HG03196 (cell line): Measurements from ENCODE around the gene KDM2B.

Experiments
- ATAC-seq: cut with Tn5 transposase; IDR thresholded peaks from one replicate; pipeline ENCODE4 v1.9.1; 2021; ENCODE audit not compliant: unreplicated experiment

KDM2B gene

GRCh38 chr12:121440768-121441167, 140.1 kb downstream of the KDM2B start:
- no peak for ATAC-seq

- ATAC-seq = no peak
Measured at GRCh38 chr12:121439715-121440114, 141.1 kb downstream of the KDM2B start.

- ATAC-seq = no peak
Measured at GRCh38 chr12:121438905-121439304, 141.9 kb downstream of the KDM2B start.

- ATAC-seq = no peak
Measured at GRCh38 chr12:121436706-121437105, 144.1 kb downstream of the KDM2B start.

- ATAC-seq = no peak
Measured at GRCh38 chr12:121432740-121433480, 147.9 kb downstream of the KDM2B start.

- no peak for ATAC-seq
Measured at GRCh38 chr12:121430833-121431415, 149.9 kb downstream of the KDM2B start.

- no peak for ATAC-seq
Measured at GRCh38 chr12:121428883-121429282, 151.9 kb downstream of the KDM2B start.

GRCh38 chr12:121427556-121428050, 153.2 kb downstream of the KDM2B start:
- no peak for ATAC-seq

- no peak for ATAC-seq
Measured at GRCh38 chr12:121424624-121424975, 156.2 kb downstream of the KDM2B start.

GRCh38 chr12:121423682-121424623, 156.9 kb downstream of the KDM2B start:
- no peak for ATAC-seq

GRCh38 chr12:121423253-121423652, 157.6 kb downstream of the KDM2B start:
- ATAC-seq = no peak

- ATAC-seq = no peak
Measured at GRCh38 chr12:121420109-121420508, 160.7 kb downstream of the KDM2B start.

- no peak for ATAC-seq
Measured at GRCh38 chr12:121417847-121418246, 163.0 kb downstream of the KDM2B start.

GRCh38 chr12:121413917-121414316, 166.9 kb downstream of the KDM2B start:
- no peak for ATAC-seq

- ATAC-seq = no peak
Measured at GRCh38 chr12:121405211-121405610, 175.6 kb downstream of the KDM2B start.

- no peak for ATAC-seq
Measured at GRCh38 chr12:121404734-121405133, 176.1 kb downstream of the KDM2B start.

GRCh38 chr12:121403721-121404120, 177.1 kb downstream of the KDM2B start:
- ATAC-seq = no peak

- ATAC-seq = peak; percentile 42
Measured at GRCh38 chr12:121400332-121401139, 180.3 kb downstream of the KDM2B start.

GRCh38 chr12:121399391-121400331, 181.2 kb downstream of the KDM2B start, which contains the start of gene RNF34:
Gene RNF34 (plus strand): TSS chr12:121400118. CDS start chr12:121400213, 95 bp downstream.
- ATAC-seq = peak; percentile 92
